ENCODE data around the gene LTF.
"Not testable (repeated sequence)": the region's sequence is repeated elsewhere in the genome, so short reads cannot be mapped to it uniquely, and the experiment has no call there.

The LTF gene

GRCh38 chr3:46464326-46465195, at the start of gene LTF:
TSS of gene LTF (minus strand) at chr3:46464905. CDS start at chr3:46464867, 38 bp downstream.
- DNase-seq = no peak

GRCh38 chr3:46512191-46512749, 47.6 kb upstream of the LTF start:
- no peak for DNase-seq

- no peak for DNase-seq
These were observed 45.0 kb upstream of the LTF start for GRCh38 chr3:46509661-46510187.

GRCh38 chr3:46508850-46509591, 44.3 kb upstream of the LTF start:
- DNase-seq = no peak

GRCh38 chr3:46506526-46506925, 41.8 kb upstream of the LTF start:
- no peak for DNase-seq

- no peak for DNase-seq
These were observed 41.2 kb upstream of the LTF start for GRCh38 chr3:46505953-46506352.

GRCh38 chr3:46504789-46505188, 40.1 kb upstream of the LTF start:
- DNase-seq = no peak

- no peak for DNase-seq
These were observed 38.6 kb upstream of the LTF start for GRCh38 chr3:46503200-46503874.

- no peak for DNase-seq
These were observed 37.0 kb upstream of the LTF start for GRCh38 chr3:46501702-46502101.

GRCh38 chr3:46500656-46501635, 36.2 kb upstream of the LTF start:
- no peak for DNase-seq

GRCh38 chr3:46498916-46499519, 34.3 kb upstream of the LTF start:
- no peak for DNase-seq

GRCh38 chr3:46497556-46498265, 33.0 kb upstream of the LTF start, which contains the start of gene RTP3:
TSS of gene RTP3 (plus strand) at chr3:46497976. CDS start at chr3:46498063, 87 bp downstream.
- DNase-seq = no peak

- DNase-seq = no peak
These were observed 32.2 kb upstream of the LTF start for GRCh38 chr3:46496746-46497555.

GRCh38 chr3:46495901-46496456, 31.3 kb upstream of the LTF start:
- no peak for DNase-seq

- not testable (repeated sequence) for DNase-seq
These were observed 29.8 kb upstream of the LTF start for GRCh38 chr3:46494491-46494890.

- DNase-seq = no peak
These were observed 28.3 kb upstream of the LTF start for GRCh38 chr3:46492890-46493547.

- DNase-seq = no peak
These were observed 26.7 kb upstream of the LTF start for GRCh38 chr3:46491089-46492070.

Measured in NCI-H1930 (cell line).